Ascending aorta (tissue), 2 donors: Measurements from ENCODE around the gene SERPINI1. TPM values are rescaled to one million over a fixed set of nuclear protein-coding genes. Genes with fewer than 3 reads are reported as not detected.

Source experiments
- DNase-seq, 2 donors: peaks; one replicate each; pipeline ENCODE4 v3.0.0-alpha.2; 2019; ENCODE audit warnings: low spot score in 2 of 2
- H3K27ac ChIP-seq, 2 donors: fragments of 200-600 bp; sonication (generic); one replicate each; pipeline ENCODE4 v1.5.1; 2016 to 2017; ENCODE audit warnings: mild to moderate bottlenecking in 1 of 2
- H3K27me3 ChIP-seq: fragments of 200-600 bp; sonication (generic); one replicate; pipeline ENCODE4 v1.5.1; 2017
- H3K36me3 ChIP-seq, 2 donors: fragments of 200-600 bp; sonication (generic); one replicate each; pipeline ENCODE4 v1.5.1; 2016
- H3K4me1 ChIP-seq, 2 donors: fragments of 200-600 bp; sonication (generic); one replicate each; pipeline ENCODE4 v1.5.1; 2016 to 2017; ENCODE audit warnings: mild to moderate bottlenecking in 1 of 2
- H3K4me3 ChIP-seq, 2 donors: fragments of 200-600 bp; sonication (generic); one replicate each; pipeline ENCODE4 v1.5.1; 2016 to 2017; ENCODE audit warnings: mild to moderate bottlenecking in 1 of 2
- H3K9me3 ChIP-seq, 2 donors: fragments of 200-600 bp; sonication (generic); one replicate each; pipeline ENCODE4 v1.5.1; 2016
- CTCF ChIP-seq, 3 experiments: fragments of 200-600 bp in 2 of 3; fragments of 450-650 bp in 1 of 3; sonication (generic) in 2 of 3; IDR thresholded peaks; one replicate each; pipeline ENCODE4 v1.5.1; 2016 to 2019; ENCODE audit warnings: antibody characterized with exemption in 3 of 3, mild to moderate bottlenecking in 1 of 3, moderate library complexity in 1 of 3
- intact Hi-C: fragments of 100-400 bp; cut with DNase I; formaldehyde crosslinking; loops from one replicate; pipeline ENCODE4 v1.15.1; 2023
- total RNA-seq: library from RNA; depleted of rRNA; stranded (reverse); fragments of >200 nt; gene quantifications from one replicate; pipeline ENCODE4 v1.1.0, GENCODE V29; 2016

The SERPINI1 gene
- total RNA-seq, 1 donor from 2014 or later: 6.3 TPM

GRCh38 chr3:167740961-167741587 is 5.6 kb downstream of the SERPINI1 start:
- Histone ChIP-seq H3K27me3 (no peaks in the 10 kb centered on the region), H3K4me1 (peaks cover 0 to 7% of the 10 kb centered on the region in 2 donors), H3K36me3 (no peaks in the 10 kb centered on the region), H3K27ac (no peak overlapping the region), H3K4me3 (no peak overlapping the region), H3K9me3 (no peaks in the 10 kb centered on the region)
- TF ChIP-seq CTCF (IDR thresholded peaks at IDR 0.05): no peak
- intact Hi-C loops: no loop called here
- DNase-seq: no peak

- H3K4me1 ChIP-seq: no peaks in the 10 kb centered on the region
- no peak for DNase-seq
- H3K27me3 ChIP-seq: no peaks in the 10 kb centered on the region
- H3K9me3 ChIP-seq: no peaks in the 10 kb centered on the region
- no peak overlapping the region for H3K4me3 ChIP-seq
- H3K27ac ChIP-seq: no peak overlapping the region
- intact Hi-C loops: no loop called here
- TF ChIP-seq CTCF (IDR thresholded peaks at IDR 0.05): no peak
- H3K36me3 ChIP-seq: no peaks in the 10 kb centered on the region
Measured at GRCh38 chr3:167742338-167742737, 6.8 kb downstream of the SERPINI1 start.

- H3K36me3 ChIP-seq: no peaks in the 10 kb centered on the region
- no peaks in the 10 kb centered on the region for H3K4me1 ChIP-seq
- no peaks in the 10 kb centered on the region for H3K9me3 ChIP-seq
- H3K27ac ChIP-seq: no peak overlapping the region
- intact Hi-C loops: no loop called here
- no peak overlapping the region for H3K4me3 ChIP-seq
- no peak for DNase-seq
- no peak for TF ChIP-seq CTCF (IDR thresholded peaks at IDR 0.05)
- H3K27me3 ChIP-seq: no peaks in the 10 kb centered on the region
Measured at GRCh38 chr3:167743799-167744198, 8.3 kb downstream of the SERPINI1 start.

GRCh38 chr3:167749209-167749608 is 13.7 kb downstream of the SERPINI1 start:
- no peaks in the 10 kb centered on the region for H3K27me3 ChIP-seq
- no peaks in the 10 kb centered on the region for H3K9me3 ChIP-seq
- no peak overlapping the region for H3K4me3 ChIP-seq
- no peak overlapping the region for H3K27ac ChIP-seq
- H3K4me1 ChIP-seq: no peaks in the 10 kb centered on the region
- intact Hi-C loops: no loop called here
- no peaks in the 10 kb centered on the region for H3K36me3 ChIP-seq
- no peak for TF ChIP-seq CTCF (IDR thresholded peaks at IDR 0.05)
- no peak for DNase-seq

- TF ChIP-seq CTCF (IDR thresholded peaks at IDR 0.05): no peak
- H3K27me3 ChIP-seq: no peaks in the 10 kb centered on the region
- intact Hi-C loops: no loop called here
Measured at GRCh38 chr3:167749728-167750127, 14.2 kb downstream of the SERPINI1 start.

More at GRCh38 chr3:167749728-167750127, 14.2 kb downstream of the SERPINI1 start:
- Histone ChIP-seq H3K4me3 (no peak overlapping the region), H3K36me3 (no peaks in the 10 kb centered on the region), H3K27ac (no peak overlapping the region), H3K9me3 (no peaks in the 10 kb centered on the region), H3K4me1 (no peaks in the 10 kb centered on the region)
- no peak for DNase-seq
